Measurements from ENCODE around the gene CDX2.
"Not testable (repeated sequence)": the region's sequence is repeated elsewhere in the genome, so short reads cannot be mapped to it uniquely, and the experiment has no call there.

Gene CDX2, protein sequence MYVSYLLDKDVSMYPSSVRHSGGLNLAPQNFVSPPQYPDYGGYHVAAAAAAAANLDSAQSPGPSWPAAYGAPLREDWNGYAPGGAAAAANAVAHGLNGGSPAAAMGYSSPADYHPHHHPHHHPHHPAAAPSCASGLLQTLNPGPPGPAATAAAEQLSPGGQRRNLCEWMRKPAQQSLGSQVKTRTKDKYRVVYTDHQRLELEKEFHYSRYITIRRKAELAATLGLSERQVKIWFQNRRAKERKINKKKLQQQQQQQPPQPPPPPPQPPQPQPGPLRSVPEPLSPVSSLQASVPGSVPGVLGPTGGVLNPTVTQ

DNA sequence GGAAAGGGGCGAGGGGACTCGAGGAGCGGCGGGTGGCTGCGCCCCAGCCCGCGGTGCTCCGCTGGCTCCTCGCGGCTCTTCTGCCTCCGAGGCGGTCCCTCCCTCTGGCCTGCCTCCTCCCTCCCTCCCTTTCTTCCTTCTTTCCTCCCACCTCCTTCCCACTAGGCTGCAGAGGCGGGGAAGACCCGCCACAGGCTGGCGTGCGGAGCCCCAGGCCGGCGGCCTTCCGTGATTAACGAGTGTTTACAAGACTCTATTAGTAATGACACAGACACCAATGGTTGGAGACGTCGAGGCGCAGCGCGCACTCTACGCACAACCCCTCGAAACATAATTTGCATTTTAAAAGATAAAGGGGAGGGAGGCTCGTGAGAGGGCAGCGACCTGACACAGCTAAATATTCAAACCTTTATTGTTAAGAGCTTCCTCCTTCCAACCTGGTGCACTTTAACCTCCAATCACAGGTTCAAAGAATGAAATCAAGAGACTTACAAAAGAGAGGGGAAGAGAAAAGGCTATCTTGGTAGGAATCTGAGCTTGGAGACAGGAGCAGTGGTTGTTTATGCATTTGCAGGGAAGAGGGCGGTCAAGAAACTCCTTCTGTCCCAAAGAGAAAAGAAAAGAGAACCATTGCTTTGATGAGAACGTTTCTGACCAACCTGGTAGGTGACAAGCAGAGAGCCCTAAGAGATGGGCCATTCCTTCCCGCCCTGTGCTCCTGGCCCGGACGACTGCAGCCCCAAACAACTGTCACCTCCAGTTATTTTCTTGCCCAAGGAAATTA is at the start of gene CDX2:
Gene CDX2 (minus strand): TSS at position 234 of the 784 bp plus-strand sequence. CDS start 309 bp downstream, outside the sequence.
- DNase-seq, result no peak

DNA sequence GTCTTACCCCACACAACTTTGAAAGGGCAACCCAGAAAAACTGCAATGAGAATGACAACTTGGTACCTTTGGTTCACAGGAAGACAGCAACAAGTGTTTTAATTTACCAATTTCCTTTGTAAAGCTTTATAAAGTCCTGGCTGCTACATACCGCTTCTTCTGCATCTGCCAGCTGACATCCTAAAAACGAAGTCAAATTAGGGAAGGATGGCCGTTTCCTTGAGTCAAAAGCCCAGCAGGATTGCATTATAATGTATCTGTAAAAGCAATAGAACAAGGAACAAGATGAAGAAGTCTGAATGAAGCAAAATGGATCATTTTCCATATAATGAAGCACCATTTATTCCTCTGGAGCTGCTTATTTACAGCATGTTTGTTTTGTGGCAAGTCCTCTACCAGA is 45.2 kb upstream of the CDX2 start:
- DNase-seq, result no peak

DNA sequence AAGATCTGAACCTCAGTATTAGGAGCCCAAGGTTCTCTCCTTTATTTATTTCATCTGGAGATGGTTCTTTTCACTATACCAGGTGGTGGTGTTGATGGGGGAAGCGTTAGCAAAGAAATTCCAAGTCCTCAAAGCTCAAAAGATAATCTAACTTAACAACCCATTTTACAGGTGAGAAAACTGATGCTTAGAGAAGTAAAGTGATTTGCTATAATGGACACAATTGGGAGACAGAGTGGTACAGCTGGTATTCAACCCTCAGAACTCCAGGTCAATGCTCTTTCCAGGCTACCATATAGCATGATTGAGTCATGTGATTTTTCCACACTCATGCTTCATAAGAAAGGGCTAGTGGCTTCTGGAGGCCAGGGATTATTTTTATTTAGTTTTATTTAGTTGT is 44.4 kb upstream of the CDX2 start:
- DNase-seq, result no peak

DNA sequence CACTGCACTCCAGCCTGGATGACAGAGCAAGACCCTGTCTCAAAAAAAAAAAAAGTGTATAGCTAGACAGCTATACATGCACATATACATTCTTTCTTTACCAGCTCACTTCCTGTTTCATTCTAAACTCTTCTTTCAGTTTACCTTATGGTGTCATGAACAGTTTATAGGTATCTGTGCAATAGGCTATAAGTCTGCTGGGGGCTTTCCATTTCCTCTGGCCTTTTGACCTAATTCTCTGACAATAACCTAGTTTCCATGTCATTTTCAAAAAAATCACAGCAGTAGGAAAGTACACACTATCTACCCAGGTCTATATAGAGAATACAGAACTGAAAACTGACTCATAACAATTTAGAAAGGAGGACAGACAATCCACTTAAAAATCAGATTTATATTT is 43.8 kb upstream of the CDX2 start:
- no peak for DNase-seq

DNA sequence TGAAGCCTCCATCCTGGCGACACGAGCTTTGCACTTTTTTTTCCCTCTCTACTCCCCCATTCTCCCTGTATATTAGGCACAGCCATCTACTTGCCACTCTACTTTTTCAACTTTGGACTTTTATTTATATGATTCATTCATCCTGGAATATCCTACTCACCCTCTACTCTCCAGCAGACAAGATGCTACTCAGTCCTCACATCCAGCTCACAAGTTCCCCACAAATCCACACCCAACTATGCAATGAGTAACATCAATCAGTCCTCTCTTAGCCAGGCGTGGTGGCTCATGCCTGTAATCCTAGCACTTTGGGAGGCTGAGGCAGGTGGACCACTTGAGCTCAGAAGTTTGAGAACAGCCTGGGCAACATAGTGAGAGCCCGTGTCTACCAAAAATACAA is 43.3 kb upstream of the CDX2 start:
- no peak for DNase-seq

DNA sequence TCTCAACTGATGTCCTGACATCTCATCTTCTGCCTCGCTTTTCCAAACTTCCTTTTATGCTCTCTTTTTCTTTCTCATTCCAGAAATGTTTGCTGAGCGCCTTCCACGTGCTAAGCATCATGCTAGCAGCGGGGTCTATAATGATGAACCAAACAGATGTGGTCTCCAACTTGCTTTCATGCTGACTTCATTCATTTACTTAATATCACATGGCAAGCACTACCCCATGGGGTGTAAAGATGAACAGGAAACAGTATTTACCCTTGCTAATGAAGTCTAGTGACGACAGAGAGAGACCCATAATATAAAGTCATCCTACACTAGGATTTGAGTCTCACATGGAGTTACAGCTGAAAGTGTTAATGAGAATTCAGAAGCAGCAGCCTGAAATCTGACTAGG is 40.9 kb upstream of the CDX2 start:
- no peak for DNase-seq

DNA sequence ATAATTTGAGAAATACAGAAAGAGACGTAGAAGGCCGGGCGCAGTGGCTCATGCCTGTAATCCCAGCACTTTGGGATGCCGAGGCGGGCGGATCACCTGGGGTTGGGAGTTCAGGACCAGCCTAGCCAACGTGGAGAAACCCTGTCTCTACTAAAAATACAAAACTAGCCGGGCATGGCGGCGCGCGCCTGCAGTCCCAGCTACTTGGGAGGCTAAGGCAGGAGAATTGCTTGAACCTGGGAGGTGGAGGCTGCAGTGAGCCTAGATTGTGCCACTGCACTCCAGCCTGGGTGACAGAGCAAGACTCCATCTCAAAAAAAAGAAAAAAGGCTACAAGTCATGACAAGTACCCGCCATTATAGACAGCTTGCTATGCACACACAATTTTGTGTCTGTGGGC is 35.9 kb upstream of the CDX2 start:
- not testable (repeated sequence) for DNase-seq

DNA sequence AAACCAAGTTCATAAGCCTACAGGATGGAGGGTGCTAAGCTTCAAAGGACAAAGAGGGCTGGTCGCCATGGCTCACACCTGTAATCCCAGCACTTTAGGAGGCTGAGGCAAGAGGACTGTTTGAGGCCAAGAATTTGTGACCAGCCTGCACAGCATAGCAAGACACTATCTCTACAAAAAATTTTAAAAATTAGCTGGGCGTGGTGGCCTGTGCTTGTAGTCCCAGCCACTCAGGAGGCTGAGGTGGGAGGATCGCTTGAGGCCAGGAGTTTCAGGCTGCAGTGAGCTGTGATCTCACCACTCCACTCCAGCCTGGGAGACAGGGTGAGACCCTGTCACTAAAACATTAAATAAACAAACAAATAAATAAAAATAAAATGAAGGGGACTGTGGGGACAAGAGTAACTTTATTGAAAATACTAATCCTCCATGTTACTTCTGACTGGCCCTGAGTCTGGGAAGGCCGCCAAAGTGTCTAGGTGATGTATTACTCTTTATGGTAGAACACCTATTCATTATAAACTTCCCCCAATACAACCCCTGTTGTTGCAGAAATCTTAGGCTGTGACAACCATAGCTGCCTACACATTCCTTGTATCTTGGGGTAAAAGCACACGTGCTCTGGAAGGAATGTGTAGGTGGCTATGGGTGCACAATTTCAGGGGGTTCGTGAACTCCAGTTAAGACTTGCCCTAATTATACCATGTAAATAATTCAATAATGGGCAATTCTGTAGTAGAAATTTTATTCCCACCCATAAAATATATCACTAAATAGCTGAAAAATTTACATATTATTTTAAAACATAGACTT is 34.0 kb upstream of the CDX2 start:
- DNase-seq, result no peak

DNA sequence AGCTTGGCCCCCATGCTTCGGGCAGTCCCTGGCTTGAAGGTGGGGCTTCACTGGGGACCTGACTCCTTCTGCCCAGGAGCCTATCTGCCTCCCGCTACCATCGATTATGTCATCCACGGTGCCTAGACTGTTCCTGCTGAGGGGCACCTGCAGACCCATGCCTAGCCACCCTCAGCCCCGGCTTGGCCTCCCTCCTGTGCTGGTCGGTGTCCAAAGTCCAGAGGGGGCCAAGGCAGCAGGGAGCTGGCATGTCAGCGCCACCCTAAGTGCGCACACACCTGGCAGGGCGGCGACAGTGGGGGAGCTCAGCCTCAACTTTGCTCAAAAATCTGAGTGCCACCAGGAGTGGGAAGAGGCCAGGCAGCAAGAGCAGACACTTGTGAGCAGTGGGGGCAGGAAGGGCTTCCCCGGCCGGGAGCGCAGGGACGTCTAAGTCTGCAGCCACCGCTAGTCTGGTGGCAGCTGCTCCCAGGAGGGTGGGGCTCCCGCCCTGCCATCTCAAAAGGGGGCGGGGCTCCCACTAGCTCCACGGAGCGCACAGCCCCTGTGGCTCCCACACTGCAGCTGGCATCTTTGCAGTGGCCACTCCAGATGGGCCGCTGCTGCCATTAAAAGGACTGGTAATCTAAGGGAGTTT is 32.8 kb upstream of the CDX2 start:
- DNase-seq, result no peak

DNA sequence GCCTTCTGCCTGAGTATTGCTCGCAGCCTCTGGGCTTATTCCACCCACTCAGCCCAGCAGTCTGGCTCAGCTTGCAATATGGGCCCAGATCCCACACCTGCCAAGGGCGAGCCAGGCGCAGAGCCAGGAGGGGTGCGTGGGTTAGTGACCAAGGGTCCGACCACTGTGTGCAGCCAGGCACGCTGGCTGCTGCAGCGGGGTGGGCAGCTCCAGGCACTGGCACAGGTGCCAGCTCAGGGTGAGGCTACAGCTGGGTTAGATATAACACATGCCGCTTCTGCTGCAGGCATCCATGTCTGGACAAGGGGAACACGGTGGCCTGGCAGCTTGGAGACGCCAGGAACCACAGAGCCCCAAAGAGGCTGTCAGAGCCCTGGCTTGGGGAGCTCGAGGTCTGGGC is 31.9 kb upstream of the CDX2 start:
- DNase-seq, result no peak

DNA sequence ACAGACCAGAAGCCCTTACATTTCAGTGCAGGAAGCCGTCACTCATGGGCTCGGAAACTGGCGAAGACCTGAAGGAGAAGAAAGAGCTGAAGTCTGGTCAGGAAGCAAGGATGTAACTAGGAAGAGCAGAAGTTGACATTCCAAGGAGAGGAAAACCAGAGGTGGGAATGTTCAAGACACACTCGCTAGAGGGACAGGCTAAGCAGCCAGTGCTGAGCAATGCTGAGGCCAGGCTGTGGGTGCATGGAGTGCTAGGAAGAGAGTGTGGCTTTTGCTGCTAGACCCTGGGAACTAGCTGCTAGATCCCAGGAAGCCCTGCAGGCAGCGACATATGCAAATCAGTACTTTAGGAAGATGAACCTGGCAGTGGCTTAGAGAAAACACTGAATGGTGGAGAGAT is 31.5 kb upstream of the CDX2 start:
- DNase-seq, result no peak

DNA sequence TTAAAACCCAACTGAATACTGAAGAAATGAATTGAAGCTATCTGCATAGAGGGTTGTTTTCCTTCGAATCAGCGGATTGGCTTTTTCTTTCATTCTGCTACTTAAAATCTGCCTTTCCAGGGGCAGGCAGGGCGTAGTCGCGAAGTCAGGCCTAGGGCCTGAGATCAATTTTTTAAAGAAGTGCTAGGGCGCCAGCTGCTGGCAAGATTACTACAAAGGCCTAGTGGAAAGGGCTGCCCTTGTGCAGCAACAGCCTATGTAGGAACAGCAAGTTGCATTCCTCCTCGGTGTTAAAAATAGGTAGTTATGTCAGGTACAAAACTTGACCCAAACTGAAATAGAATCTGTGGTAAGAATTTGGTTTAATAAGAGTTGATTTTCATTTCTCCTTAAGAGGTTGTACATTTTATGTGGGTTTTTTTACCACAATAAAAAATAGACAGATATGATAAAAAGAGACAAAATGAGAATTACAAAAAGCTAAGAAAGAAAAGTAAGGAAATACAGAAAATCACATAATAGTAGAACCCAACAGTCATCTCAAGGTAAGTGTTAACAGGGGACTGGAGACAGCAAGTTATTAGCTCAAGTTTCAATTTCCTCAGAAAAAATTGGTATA is 28.9 kb upstream of the CDX2 start:
- no peak for DNase-seq

DNA sequence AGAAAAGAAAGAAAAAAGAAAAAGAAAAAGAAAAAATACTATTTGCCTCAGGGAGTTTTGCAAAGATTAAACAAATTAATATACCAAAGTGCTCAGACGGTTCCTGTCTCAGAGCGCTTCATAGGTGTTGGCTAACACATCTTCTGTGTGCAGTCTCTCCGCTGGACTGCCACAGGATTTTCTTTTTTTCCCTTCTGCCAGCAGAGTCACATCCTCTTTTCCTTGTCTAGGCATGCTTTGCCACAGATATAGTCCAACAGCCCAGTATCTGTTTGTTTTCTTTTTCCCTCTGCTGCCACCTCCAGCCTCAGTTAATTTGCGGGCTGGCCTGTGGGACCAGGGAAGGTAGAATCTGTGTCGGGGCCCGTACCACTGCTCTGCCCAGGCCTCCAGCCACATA is 22.8 kb upstream of the CDX2 start:
- DNase-seq, result no peak

DNA sequence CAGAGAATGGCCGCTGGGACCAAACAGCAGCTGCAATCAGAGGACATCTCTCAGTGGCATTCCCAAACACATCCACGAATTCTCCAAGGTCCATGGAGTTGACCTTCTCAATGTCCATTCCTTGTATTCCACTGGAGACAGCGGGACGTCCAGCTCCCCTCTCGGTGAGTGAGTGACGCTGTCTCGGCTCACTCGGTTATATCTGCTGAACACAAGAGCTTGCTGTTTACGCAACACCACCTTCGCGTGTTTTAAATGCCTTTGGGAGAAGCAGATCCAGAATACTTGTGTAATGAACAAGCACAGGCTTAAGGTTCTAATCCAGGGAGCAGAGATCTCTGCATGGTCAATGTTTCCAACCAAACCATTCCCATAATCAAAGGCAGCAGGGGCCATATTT is 19.4 kb upstream of the CDX2 start, which contains the start of gene URAD:
Gene URAD (minus strand): TSS at position 174 of the 400 bp plus-strand sequence. CDS start 56 bp downstream, at position 118.
- DNase-seq, result no peak

DNA sequence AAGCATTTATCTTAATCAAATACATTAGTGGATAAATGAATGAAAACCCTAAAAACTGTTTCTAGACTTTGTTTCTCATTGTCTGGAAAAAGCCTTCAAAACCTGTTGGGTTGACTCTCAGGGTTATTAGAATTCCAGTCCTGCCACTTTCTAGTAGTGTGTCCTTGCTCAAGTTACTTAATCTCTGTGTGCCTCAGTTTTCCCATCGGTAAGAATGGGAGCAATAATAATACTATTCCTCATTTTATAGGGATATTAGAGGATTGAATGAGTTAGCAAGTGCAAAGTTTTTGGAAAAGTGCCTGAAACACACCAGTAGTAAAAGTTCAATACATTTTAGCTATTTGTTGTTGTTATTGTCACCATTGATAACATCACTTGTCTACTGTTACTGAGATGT is 16.5 kb upstream of the CDX2 start:
- no peak for DNase-seq

DNA sequence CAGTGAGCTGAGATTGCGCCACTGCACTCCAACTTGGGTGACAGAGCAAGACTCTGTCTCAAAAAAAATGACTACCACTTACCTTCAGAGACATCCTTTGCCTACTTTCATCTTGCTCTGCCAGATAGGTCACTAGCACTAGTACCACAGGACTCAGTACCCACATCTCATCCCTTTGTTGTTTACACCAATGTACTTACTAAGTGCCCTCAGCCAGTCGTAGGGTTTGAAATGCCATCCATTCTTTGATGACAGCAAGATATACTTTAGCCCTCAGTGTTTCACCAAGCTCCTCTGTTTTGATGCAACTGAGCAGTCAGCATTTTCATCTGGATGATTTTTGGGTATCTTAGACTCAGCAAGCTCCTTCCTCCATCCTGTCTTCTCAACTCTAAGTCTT is 13.2 kb upstream of the CDX2 start:
- DNase-seq, result no peak

DNA sequence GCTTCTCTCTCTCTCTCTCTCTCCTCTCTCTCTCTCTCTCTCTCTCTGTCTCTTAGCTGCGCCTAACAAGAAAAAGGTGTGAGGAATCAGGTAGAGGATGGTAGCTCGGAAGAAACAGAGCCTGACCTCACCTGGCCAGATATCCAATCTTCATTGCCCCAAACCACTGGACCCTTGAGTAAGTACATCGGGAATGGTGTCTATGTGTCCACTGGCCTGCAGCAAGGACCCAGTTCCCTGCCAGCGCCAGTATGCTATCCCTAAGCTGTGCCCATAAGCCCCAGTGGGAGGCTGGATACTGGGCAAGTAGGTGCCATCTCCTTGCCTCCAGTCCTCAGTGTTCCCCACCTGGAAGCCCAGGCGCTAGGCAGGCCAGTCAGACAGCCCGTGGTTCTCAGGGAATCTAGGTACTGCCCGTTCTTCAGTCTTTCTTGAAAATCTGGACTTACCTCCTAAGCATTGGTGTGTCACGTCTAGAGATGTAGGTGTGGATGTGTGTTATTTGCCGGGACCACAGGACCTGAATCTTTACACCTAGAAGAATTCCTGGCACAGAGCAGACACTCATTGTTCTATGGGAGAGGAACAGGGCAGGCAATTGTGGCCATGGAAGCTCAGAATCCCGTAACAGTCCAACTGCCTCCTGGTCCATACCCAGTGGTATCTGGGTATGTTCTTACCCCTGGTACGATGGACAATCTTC is 12.0 kb upstream of the CDX2 start:
- no peak for DNase-seq

DNA sequence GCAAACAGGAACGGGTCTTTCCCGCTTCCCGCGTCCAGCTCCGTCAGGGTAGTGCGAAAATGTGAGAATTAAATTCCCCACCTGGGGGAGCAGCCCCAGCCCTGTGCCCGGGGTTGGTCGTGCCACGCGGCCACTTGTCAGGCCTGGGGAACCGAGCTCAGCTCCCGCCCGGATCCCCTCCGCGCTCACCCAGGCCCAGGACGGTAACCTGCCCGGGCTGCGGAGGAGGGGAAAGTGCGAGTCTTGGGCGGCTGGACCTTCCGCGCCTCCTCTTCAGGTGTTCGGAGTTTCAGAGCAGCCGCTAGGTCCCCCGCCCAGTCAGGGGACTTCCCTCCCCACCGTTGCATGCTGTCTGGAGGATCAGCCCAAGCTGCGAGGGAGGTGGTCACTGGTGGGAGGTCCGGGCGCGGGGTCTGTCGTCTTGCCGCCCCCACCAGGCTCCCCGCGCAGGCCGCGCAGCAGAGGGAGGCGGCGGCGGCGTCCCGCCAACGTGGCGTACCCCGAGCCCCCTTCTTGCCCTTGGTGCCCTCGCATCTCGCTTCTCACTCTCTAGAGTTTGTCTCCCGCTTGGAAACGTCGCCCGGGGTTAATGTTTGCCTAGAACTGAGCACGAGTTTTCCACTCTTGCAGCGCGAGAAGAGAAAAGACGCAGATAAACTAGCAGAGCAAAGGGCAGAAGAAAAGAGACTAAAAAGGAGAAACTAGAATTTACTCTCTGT is 11.3 kb upstream of the CDX2 start:
- DNase-seq, result no peak

DNA sequence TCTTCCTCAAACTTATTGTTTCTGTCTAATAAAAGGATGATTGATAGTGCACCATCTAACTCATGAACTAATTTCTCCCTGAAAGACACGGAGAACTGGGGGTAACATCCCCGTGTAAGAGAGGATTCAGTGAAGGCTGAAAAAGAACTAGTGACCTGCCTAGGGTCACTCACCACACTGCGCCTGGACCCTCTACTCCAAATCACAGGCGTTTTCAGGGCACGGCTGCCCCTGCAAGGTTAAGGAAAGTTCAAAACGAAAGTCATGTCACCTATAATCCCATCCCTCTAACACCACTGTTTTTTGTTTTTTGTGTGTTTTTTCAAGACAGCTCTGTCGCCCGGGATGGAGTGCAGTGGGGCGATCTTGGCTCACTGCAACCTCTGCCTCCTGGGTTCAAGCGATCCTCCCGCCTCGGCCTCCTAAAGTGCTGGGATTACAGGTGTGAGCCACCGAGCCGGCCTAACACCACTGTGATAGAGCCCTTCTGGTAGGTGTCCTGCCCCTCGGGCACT is 10.7 kb upstream of the CDX2 start:
- no peak for DNase-seq

DNA sequence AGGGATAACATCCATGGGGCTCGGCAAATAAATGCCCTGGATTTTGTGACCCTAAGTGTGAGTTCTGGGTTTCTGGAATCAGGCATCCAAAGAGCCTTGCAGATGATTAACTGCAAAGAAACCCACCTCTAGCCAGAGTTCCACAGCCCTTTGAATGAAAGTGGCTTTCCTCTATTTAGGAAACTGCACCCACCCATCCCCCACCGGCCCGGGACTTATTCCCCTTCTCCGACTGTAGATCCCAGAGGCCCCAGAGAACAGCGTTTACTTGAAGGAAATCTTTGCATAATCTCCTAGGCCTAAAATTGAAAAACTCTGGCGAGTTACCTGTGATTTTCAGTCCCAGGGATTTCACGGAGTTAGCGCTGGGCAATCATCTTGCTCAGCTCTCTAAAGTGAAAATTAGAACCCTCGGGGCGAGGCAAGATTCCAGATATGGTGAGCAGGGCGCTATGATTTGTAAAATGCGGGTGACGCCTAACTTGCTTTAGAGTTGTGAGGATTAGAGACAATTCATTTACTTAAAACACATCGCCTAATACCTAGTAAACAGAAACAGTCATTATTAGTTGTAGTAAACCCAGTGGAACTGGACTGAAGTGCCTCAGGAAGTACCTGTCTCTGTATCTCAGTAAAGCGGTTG is 10.0 kb upstream of the CDX2 start:
- no peak for DNase-seq
